Measurements from ENCODE around the gene HOXA7. TPM values are rescaled to one million over a fixed set of nuclear protein-coding genes. Genes with fewer than 3 reads are reported as not detected.

The HOXA7 gene
- total RNA-seq, 1 donor from 2014 or later: 1.5 TPM

DNA sequence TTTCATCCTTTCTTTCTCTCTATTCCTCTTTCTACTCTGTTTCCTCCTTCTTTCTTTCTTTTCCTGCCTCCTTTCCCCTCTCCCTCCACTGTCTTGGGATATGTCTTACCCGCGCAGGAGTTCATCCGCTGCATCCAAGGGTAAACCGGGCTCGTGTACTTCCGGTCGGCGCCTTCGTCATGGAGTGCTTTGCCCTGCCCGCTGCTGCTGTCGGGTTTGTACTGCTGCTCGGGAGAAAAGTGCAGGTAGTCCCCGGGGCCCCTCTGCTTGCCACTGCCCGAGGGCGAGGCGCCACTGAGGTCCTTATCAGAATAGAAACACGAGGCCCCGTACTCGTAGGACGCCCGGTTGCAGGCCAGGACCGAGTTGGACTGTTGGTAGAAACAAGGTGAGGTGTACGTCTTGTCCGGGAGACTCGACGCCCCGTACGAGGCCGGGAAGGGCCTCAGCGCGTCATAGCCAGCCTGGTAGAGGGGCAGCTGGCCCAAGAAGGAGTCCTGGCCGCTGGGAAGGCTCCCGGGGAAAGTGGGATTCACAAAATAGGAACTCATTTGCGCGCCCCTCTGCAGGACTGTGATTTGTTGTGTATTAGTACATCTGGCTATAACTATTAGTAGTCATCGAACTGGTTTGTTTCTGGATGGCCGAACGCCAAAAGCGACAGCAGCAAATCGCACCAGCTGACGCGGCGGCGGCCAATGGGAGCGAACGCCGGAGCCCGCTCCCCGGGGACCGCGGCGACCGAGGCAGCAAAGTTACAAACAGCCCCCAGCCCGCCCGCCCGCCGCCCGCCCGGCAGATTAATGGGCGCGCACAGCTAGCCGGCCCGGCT is 9.1 kb downstream of the HOXA7 start, which contains the start of gene HOXA6:
Gene HOXA6 (minus strand): TSS at position 576 of the 832 bp plus-strand sequence. CDS start 25 bp downstream, at position 551.
- no peak for DNase-seq

DNA sequence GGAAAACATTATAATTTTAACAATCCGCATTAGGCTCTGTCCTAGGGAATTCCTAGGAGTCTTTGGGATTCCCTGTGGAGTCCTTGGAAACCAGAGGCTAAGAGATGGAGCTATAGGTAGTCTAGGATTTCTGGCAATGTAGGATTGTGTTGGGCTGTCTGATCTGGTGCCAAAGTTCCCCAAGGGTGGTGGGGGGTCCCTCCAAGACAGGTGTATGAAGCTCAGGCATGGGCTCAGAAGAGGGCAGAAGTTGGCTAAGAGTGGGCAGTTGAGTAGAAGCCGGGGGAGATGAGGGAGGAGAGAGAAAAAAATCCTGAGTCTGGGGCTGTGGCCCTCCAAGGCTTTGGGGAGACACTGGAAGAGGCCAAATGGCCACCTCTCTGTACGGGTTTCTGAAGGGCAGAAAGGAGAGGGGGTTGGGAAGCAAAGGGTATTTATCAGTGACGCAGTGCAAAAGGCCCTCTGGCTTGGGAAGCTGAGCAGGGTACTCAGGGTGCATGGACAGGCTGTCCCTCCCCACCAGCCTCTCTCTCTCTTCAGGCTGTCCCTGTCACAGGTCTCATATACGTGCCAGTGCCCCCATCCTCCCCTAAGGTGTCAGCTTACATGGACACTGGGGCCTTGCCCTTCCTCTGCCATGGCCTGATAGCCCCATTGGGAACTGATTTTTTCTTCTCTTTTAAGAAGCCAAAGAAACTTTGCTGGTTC is 9.8 kb downstream of the HOXA7 start:
- DNase-seq: no peak

DNA sequence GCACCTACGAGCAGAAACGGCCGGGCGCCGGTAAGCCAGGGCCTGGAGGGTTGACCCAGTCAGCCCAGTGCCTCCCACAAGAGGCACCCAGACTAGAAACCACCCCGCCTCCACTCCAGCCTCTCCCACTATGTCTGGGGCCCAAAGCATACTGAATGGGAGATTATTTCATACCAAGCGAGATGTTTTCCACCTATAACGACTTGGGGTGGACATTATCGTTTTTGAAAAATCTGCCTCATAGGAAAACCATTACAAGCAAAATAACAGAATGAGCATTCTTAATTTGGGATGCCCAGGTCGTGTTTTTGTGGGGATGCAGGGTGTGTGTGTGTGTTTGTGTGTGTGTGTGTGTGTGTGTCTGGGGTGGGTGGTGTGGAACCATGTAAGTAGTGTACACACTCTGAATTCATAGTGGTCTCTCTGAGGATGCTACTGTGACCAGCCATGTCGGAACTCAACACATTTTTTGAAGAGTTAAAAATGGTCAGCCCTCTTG is 10.5 kb downstream of the HOXA7 start:
- no peak for DNase-seq

DNA sequence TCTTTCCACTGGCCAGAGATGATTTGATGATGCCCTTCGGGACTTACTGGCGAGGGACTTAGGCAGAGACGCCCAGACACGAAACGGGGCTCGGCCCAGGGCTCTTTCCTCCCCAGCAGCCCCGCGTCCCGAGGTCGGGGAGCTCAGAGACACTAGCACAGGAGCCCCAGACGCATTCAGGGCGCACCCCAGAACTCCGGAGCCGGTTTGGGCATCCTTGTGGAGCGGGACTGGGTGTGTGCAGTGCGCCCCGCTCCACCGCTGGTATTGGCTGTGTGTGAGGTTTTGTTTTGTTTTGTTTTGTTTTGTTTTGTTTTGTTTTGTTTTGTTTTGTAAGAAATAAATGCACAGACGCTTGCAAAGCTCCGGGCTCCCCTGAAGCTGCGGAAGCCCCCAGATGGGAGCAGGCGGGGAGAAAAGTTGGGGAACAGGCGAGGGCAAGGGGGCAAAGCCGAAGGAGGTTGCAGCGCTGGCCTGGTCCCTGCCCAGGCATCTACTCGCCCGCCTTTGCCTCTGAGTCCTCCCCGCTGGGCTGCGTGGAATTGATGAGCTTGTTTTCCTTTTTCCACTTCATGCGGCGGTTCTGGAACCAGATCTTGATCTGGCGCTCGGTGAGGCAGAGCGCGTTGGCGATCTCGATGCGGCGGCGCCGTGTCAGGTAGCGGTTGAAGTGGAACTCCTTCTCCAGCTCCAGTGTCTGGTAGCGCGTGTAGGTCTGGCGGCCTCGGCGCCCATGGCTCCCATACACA is 11.1 kb downstream of the HOXA7 start:
- DNase-seq: no peak

DNA sequence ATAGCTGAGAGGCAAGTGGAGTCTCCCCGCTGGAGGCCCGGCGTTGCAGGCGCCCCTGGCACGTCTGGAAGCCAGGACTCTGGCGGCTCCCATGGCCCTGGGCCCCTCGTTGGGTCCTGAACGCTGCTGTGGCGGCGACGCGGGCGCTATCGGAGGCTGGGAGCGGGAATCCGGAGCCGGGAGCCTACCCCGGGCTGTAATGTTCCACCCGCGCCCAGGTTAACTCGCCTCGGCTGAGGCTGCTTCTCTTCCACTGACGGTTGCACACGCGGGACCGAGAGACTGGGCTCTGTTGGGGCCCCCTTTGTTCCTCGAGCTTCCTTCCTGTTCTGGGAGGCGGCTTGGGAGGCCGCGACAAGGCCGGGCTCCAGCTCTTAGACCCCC is 11.7 kb downstream of the HOXA7 start:
- no peak for DNase-seq

DNA sequence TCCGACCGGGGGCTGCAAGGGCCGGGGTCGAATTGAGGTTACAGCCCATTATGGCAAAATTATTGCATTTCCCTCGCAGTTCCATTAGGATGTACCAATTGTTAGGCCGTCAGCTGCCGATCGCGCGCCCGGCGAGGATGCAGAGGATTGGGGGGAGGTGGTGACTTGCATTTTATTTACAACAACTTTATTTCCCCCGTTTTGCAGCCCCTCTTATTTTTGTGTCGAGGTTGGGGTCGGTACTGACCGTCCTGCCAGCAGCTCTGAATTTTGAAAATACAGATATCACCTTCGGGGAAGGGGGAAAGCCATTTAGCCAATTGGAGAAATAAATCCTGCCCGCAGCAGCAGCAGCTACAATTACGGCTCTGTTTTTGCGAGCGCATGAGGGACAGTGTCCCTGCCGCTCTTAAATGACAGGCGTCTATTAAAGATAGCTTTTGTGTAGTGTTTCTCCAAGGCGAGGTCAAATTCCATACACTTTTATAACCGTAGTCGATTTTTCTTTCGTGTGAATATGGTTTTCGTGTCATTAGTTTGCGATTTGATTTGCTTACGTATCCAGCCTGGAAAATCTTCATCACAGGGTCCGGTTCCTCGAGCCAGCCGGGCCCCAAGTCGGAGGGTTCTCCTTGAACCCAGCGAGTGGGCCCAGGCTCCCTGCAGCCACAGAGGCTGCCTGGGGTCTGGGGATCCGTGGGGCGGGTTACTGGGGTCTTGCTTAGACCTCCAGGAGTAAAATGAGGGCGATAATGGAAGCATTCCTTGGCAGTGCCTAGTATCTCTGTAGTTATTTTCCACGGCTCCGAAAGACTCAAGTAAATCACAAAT is 12.3 kb downstream of the HOXA7 start:
- no peak for DNase-seq

DNA sequence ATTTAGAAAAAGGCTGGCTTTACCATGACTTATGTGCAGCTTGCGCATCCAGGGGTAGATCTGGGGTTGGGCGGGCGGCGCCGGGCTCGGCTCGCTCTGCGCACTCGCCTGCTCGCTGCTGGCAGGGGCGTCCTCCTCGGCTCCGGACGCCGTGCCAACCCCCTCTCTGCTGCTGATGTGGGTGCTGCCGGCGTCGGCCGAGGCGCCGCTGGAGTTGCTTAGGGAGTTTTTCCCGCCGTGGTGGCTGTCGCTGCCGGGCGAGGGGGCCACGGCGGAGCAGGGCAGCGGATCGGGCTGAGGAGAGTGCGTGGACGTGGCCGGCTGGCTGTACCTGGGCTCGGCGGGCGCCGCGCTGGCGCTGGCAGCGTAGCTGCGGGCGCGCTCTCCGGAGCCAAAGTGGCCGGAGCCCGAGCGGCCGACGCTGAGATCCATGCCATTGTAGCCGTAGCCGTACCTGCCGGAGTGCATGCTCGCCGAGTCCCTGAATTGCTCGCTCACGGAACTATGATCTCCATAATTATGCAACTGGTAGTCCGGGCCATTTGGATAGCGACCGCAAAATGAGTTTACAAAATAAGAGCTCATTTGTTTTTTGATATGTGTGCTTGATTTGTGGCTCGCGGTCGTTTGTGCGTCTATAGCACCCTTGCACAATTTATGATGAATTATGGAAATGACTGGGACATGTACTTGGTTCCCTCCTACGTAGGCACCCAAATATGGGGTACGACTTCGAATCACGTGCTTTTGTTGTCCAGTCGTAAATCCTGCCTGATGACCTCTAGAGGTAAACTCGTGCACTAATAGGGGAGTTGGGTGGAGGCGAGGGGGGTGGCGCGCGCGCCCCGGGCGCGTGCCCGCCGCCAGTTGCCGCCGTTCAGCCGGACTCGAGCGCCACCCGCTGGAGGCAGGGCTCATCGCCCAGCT is 13.2 kb downstream of the HOXA7 start, which contains the start of gene HOXA5:
Gene HOXA5 (minus strand): TSS at position 659 of the 927 bp plus-strand sequence. CDS start 74 bp downstream, at position 585.
- DNase-seq: peak; percentile 76

DNA sequence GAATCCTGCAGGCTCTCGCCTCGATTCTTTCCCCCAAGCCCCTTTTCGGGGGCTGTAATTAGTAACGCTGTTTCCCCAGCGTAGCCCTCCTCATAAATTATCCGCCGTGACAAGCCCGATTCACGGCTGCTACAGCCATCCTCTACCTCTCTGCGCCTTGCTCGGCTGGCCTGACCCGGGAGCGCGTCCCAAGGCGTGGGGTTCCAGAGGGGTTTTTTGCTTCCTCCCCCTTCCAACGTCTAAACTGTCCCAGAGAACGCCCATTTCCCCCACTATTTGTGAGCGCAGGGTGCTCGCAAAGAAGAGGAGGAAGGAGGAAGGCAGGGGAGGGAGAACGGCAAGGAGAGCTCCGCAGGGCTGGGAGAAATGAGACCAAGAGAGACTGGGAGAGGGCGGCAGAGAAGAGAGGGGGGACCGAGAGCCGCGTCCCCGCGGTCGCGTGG is 13.9 kb downstream of the HOXA7 start:
- DNase-seq: no peak

DNA sequence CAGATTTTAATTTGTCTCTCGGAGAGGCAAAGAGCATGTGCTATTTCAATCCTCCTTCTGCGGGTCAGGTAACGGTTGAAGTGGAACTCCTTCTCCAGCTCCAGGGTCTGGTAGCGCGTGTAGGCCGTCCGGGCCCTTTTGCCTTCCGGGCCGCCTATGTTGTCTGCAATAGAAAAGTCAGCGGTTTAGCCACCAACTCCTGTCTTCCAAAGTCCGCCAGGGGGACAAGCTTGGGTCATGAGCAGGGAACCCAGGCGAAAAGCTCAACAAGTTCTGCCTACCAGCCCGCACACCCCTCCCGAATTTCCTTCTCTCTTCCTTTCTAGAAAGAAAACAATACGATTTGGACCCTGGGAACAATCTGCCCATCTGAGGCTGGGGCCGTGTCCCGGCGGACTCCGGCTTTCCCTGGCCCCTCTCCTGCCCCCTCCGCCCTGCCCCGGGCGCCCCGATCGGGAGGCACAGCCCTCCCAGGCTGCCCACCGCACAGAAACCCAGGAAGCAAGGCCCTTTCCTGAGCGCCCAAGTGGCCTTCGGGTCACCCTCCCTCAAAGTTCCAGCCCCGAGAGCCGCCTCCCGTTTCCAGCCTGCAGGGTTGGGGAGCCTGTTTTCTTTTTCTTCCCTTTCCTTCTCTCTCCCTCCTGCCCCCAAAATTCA is 14.4 kb downstream of the HOXA7 start:
- DNase-seq: no peak

DNA sequence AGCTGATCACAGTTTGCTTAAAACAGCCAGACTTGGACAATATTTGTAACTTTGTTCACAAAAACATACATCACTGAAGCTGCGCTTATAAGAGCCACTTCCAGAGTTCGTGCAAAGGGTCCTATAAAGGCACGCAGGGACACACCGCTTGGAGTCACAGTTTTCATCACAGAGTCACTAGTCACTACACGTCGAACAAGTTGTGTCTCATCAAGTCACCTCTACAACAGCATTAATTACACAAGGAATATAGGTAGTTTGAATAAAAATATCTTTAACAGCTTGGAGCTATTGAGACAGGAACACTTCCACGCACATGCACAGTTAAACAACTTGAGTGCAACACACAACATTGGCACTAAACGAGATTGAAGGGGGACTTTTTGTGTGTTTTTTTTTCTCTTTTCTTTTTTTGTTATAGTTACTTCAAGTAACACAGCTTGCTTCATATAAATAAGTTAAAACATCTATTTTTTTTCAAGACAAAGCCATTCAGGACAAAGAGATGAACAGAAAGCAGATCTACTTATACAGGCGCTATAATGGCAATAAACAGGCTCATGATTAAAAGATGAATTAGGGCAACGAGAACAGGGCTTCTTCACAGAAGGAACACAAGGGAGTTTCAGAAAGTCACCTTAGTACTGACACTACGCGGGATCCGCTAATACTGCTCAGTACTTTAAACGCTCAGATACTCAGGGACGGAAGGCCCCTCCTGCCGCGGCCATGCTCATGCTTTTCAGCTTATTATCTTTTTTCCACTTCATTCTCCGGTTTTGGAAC is 15.1 kb downstream of the HOXA7 start:
- no peak for DNase-seq

DNA sequence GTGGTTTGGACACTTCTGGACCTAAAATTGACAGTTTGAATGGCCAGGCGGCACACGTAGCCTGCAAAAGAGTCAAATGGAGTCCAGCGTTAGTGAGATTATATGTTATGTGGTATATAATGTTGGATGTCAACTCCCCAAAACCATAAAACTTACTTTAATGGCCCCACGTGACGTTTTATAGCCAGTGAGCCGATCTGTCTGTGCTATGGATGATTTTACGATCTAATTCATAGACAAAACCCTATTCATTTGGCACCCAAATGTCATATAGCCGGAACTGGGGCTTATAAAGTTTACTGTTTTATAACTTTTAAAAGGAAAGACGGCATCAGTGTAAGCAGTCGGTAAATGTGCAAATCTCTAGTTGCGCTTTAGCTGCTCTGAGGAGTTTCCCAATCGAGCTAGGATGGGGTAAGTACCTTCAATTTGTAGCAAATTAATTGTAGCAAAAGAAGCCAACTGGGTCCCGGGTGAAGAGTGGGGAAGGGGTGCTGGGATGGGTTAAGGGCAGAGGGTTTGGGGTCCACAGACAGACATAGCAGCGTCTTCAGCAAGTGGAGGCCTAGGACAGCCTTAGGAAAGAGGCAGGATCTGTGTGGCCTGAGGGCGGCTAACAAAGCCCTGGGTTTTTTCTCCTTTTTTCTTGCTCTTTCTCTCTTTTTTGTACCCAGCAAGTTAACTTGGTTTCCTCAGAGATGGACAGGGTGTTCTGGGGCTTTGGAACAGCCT is 16.2 kb downstream of the HOXA7 start:
- no peak for DNase-seq

DNA sequence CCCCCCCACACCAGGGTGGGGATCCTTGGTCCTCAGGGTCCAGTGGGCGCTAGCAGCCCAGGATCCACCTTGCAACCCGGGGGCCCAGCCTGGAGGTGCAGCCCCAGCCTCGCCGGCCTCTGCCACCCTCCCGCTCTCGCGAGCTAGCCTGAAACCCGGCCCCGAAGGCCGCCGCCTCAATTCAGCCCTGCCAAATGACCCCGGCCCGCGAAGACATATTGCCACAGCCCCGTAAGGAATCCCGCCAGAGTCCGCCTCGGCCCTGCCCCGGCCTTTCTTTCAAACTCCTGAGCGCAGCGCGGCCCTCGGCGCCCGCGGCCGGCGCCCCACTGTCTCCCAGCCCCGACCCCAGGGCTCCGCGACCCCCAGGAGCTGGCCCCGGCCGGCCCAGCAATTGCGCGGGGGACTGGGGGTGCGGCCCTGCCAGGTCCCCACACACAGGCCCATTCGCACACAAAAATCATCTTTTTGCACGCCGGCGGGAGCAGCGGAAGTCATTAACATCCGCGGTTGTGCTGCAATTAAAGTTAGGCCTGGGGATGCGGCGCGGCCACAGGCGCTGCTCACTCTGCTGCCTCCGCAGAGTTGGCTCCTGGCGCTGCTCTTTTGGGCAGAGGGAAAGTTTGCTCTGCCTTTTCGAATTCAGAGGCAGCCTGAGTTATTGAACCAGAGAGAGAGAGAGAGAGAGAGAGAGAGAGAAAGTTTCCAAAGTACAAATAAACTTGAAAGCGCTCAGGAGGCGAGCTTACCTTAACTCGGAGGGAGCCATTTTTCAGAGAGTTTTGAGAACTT is 16.9 kb downstream of the HOXA7 start:
- no peak for DNase-seq

DNA sequence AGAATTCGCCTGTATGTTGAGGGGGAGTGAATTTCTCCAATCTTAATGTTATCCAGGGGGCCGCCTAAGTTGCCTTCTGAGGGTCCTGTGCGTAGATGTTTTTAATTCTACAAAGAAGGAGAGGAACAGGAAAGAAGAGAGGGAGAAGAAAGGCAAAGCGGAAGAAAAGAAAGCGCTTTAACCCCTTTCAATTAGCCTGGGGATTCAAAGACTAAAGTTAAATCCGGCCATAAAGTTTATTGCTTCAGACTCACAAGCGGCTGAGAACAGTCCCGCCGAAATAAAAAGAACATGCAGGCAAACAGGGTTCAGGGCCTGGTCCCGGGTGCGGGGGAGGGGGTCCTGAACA is 17.5 kb downstream of the HOXA7 start:
- no peak for DNase-seq

DNA sequence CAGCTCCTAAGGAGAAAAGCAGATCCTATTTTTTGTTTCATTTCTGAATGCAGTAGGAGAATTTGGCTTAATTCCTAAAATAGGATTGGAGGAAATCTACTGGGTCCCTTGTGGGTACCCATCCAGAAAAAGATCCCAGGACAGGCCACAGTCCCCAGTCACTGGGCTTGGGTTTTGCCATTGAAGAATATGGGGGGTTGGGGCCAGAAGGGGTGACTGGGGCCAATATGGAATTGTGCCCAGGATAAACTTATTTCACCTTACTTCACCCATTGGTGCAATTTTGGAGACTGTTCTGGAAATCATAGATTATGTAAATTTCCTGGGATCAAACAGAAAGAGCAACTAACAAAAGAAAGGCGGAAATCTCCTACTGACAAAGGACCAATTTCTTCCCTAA is 18.0 kb downstream of the HOXA7 start:
- no peak for DNase-seq

DNA sequence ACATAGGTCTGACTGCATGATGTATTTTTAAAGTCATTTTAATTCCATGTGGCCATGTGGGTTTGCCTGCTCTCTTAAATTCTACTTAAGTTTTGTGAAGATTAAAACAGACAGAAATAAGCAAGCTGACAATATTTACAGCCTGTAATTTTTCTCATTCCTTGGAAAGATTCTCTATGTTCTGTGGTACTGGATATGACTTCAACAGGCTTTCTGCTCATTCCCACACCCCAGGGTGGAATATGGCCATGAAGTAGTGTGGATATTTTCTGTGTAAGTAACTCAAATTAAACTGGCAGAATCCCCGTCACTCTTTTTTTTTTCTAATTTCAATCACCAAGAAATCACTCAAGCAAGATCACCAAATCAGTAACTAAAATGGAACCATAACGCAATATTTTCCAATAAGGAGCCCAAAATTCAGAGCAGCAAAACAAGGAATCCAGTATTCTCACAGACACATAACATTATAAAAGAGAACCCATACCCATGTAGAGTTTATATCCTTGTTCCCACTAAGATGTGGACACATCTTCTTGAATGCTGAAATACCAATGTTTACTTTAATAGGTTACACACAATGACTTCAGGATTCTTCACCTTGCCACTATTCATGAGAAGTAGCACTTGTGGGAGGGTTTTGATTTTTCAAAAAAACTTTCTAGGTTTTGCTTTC is 18.7 kb downstream of the HOXA7 start:
- no peak for DNase-seq

DNA sequence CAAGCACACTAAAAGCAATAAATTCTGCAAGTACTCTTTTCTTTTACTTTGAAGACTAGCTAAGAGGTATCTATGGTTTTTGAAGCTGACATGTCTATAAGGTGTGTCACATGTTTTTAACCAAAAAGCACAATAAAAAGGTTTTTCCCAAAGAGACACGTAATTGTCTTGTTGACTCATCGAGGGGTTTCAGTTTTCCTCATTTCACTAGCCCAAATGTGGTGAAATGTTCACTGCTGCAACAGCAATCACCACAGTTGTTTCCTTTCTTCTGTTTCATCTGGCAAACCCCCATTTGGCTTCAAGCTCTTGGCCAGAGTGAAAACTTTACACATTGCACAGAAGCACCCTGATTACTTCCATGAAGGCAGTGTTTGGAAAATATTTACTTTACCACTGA is 22.1 kb downstream of the HOXA7 start:
- no peak for DNase-seq
